SU-DHL-6 (cell line): Measurements from ENCODE around the gene SMIM41.

Source experiments
- H2AFZ ChIP-seq: fragments of 200-600 bp; sonication (generic); 2 replicates; pipeline ENCODE4 v1.6.1; 2014; ENCODE audit warnings: low read depth, mild to moderate bottlenecking, moderate library complexity, mixed read lengths, antibody characterized with exemption, low read length; ENCODE audit not compliant: severe bottlenecking
- H3F3A ChIP-seq: fragments of 200-600 bp; shearing (Covaris generic); 2 replicates; pipeline ENCODE4 v1.6.0; 2016; ENCODE audit warnings: antibody characterized with exemption, mild to moderate bottlenecking; ENCODE audit not compliant: insufficient read depth
- H3K27ac ChIP-seq: fragments of 200-600 bp; sonication (generic); 2 replicates; pipeline ENCODE4 v1.5.1; 2016; ENCODE audit warnings: low read depth, mild to moderate bottlenecking, low read length, moderate library complexity, mixed read lengths
- H3K27me3 ChIP-seq: fragments of 200-600 bp; sonication (generic), shearing (Covaris generic); 2 replicates; pipeline ENCODE4 v1.6.0; 2014; ENCODE audit warnings: mild to moderate bottlenecking, low read length
- H3K36me3 ChIP-seq: fragments of 200-600 bp; sonication (generic); 2 replicates; pipeline ENCODE4 v1.6.1; 2014; ENCODE audit warnings: mild to moderate bottlenecking, low read length, mixed read lengths
- H3K4me2 ChIP-seq: fragments of 300-600, 200-600 bp; shearing (Covaris generic), sonication (generic); 2 replicates; pipeline ENCODE4 v1.6.0; 2014; ENCODE audit warnings: low read length, low read depth, mild to moderate bottlenecking; ENCODE audit not compliant: poor library complexity, severe bottlenecking
- H3K4me3 ChIP-seq: fragments of 200-600 bp; sonication (generic); 2 replicates; pipeline ENCODE4 v1.5.1; 2014; ENCODE audit warnings: antibody characterized with exemption, low read length, mild to moderate bottlenecking, mixed read lengths; ENCODE audit not compliant: insufficient read depth, poor library complexity, severe bottlenecking
- H3K79me2 ChIP-seq: fragments of 200-600 bp; sonication (generic); 2 replicates; pipeline ENCODE4 v1.6.1; 2014; ENCODE audit warnings: mild to moderate bottlenecking, low read length, moderate library complexity; ENCODE audit not compliant: insufficient read depth
- H3K9ac ChIP-seq: fragments of 200-600 bp; sonication (generic); 2 replicates; pipeline ENCODE4 v1.7.0; 2014; ENCODE audit warnings: mild to moderate bottlenecking, low read length
- H3K9me2 ChIP-seq: fragments of 200-600 bp; sonication (generic); replicated peaks from 2 replicates; pipeline ENCODE4 v1.6.1; 2014; ENCODE audit warnings: low read length; ENCODE audit not compliant: insufficient read depth
- H3K9me3 ChIP-seq: fragments of 200-600 bp; sonication (generic); 2 replicates; pipeline ENCODE4 v1.6.1; 2014; ENCODE audit warnings: low read length, mixed read lengths; ENCODE audit not compliant: insufficient read depth
- H4K20me1 ChIP-seq: fragments of 200-600 bp; sonication (generic); 2 replicates; pipeline ENCODE4 v1.6.1; 2014; ENCODE audit warnings: low read depth, mild to moderate bottlenecking, antibody characterized with exemption, low read length, moderate library complexity, mixed read lengths
- EZH2phosphoT487 ChIP-seq: fragments of 200-600 bp; sonication (generic), shearing (Covaris generic); conservative IDR thresholded peaks from 2 replicates; pipeline ENCODE4 v1.6.1; 2018; ENCODE audit warnings: mild to moderate bottlenecking, antibody characterized with exemption, low read length, moderate library complexity, mixed read lengths
- TF ChIP-seq, protein P1 (sequence below): fragments of 200-600 bp; sonication (generic); IDR thresholded peaks from one replicate; pipeline ENCODE4 v1.5.1; 2017; ENCODE audit warnings: antibody characterized with exemption, mild to moderate bottlenecking, low read length, moderate library complexity; ENCODE audit not compliant: insufficient read depth, poor library complexity, severe bottlenecking

SMIM41 gene

DNA sequence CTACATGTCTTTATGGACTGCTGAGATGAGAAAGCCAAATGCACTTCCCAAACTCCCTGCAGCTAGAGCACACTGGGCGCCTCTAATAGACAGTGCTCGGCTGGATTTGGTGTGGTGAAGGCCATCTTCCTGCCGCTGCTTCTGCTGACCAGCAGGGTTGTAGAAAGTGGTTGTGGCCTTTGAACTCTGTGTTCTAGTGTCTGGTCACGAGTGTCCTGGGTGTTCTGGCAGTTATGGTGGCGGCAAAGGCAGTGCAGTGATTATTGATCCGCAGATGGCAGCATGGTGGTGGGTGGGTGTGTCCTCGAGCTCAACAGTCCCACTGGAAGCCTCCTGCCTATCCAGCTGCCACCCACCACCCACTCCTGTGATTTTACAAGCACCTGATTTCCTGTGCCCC, 43.4 kb downstream of the SMIM41 start:
- Histone ChIP-seq H3K27me3 (no peaks in the 10 kb centered on the region), H2AFZ (no peak overlapping the region), H3K9ac (no peak overlapping the region), H3K9me3 (no peaks in the 10 kb centered on the region), H3K4me3 (no peak overlapping the region), H4K20me1 (no peaks in the 10 kb centered on the region), H3F3A (peaks cover 5% of the 10 kb centered on the region), H3K4me2 (no peak overlapping the region), H3K36me3 (no peaks in the 10 kb centered on the region), H3K79me2 (no peaks in the 10 kb centered on the region), H3K9me2 (no peaks in the 10 kb centered on the region), H3K27ac (no peak overlapping the region)
- TF ChIP-seq, protein P1, sequence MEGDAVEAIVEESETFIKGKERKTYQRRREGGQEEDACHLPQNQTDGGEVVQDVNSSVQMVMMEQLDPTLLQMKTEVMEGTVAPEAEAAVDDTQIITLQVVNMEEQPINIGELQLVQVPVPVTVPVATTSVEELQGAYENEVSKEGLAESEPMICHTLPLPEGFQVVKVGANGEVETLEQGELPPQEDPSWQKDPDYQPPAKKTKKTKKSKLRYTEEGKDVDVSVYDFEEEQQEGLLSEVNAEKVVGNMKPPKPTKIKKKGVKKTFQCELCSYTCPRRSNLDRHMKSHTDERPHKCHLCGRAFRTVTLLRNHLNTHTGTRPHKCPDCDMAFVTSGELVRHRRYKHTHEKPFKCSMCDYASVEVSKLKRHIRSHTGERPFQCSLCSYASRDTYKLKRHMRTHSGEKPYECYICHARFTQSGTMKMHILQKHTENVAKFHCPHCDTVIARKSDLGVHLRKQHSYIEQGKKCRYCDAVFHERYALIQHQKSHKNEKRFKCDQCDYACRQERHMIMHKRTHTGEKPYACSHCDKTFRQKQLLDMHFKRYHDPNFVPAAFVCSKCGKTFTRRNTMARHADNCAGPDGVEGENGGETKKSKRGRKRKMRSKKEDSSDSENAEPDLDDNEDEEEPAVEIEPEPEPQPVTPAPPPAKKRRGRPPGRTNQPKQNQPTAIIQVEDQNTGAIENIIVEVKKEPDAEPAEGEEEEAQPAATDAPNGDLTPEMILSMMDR = no peak
- no peak for TF ChIP-seq EZH2phosphoT487

DNA sequence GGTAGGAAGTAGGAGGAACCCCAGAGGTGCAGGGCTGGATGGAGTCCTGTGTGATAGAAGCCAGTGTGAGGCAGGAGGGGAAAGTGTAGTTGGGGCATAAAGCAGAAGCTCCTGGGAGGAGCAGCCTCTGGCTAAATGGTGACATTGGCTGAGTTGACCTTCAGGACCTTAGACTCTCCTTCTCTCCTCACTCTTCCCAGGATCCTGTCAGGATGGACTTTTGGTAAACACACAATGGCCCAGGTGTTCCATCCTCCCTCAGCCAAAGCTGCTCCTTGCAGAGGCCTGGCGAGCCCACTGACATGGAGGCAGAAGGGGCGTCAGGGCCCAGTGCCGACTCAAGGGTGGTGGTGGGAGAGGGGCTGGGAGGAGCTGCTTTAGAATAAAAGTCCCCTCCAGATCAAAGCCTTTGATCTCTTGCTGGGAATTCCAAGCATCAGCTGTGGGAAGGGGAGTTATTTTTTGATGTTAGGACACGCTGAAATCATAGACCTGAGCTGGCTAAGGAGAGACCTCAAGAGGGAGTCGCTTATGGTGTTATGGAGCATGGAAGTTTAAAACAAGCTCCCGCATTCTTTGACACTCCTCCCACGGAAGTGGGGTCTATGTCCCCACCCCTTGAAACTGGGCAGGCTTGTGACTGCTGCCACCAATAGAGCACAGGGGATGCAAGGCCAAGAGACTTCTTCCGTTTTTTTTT, 44.1 kb downstream of the SMIM41 start:
- peaks cover 4% of the 10 kb centered on the region for H3F3A ChIP-seq
- H3K9ac ChIP-seq = no peak overlapping the region
- H3K27ac ChIP-seq = no peak overlapping the region
- H3K79me2 ChIP-seq = no peaks in the 10 kb centered on the region
- H3K4me3 ChIP-seq = no peak overlapping the region
- H3K27me3 ChIP-seq = no peaks in the 10 kb centered on the region
- H2AFZ ChIP-seq = no peak overlapping the region
- H4K20me1 ChIP-seq = no peaks in the 10 kb centered on the region
- no peaks in the 10 kb centered on the region for H3K9me3 ChIP-seq
- H3K9me2 ChIP-seq = no peaks in the 10 kb centered on the region
- TF ChIP-seq EZH2phosphoT487 = no peak
- TF ChIP-seq, protein P1 = no peak
- no peaks in the 10 kb centered on the region for H3K36me3 ChIP-seq
- H3K4me2 ChIP-seq = no peak overlapping the region

DNA sequence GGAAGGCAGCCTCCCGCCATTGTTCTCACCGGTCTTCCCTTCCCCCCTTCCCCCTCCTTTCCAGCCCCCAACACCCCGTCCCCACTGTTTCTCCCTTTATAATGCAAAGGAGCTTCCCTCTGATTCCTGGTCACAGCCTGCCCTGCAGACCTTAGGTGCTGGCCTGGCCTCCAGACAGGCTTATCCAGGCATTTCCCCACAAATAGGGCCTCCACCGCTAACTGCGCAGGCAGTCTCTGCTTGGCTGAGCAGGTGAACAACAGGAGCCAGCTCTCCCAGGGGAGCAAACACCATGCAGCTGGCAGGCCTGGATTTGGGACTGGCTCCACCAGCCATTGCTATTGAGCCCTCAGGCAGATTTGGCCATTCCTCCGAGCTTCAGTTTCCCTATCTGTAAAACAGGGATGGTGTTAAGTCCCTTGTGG, 46.0 kb downstream of the SMIM41 start:
- Histone ChIP-seq H3F3A (no peaks in the 10 kb centered on the region), H3K79me2 (no peaks in the 10 kb centered on the region), H3K27me3 (no peaks in the 10 kb centered on the region), H3K9me3 (no peaks in the 10 kb centered on the region), H3K9ac (no peak overlapping the region), H3K4me2 (no peak overlapping the region), H3K9me2 (no peaks in the 10 kb centered on the region), H4K20me1 (no peaks in the 10 kb centered on the region), H3K36me3 (no peaks in the 10 kb centered on the region), H3K27ac (no peak overlapping the region), H2AFZ (no peak overlapping the region), H3K4me3 (no peak overlapping the region)
- TF ChIP-seq, protein P1 = no peak
- TF ChIP-seq EZH2phosphoT487 = no peak
